A172 (cell line): Measurements from ENCODE around the gene VSIR. TPM values are rescaled to one million over a fixed set of nuclear protein-coding genes. Genes with fewer than 3 reads are reported as not detected.

Experiments used
- DNase-seq: peaks from one replicate; pipeline ENCODE4 v3.0.0-alpha.2; 2015; ENCODE audit warnings: low spot score
- total RNA-seq: library from RNA; depleted of rRNA; stranded (reverse); fragments of >200 nt; shearing (Covaris generic); gene quantifications from 2 replicates; pipeline ENCODE4 v1.2.3, GENCODE V29; 2014

Gene VSIR
- total RNA-seq, 1 experiment from 2014 or later: 4.9 TPM

DNA sequence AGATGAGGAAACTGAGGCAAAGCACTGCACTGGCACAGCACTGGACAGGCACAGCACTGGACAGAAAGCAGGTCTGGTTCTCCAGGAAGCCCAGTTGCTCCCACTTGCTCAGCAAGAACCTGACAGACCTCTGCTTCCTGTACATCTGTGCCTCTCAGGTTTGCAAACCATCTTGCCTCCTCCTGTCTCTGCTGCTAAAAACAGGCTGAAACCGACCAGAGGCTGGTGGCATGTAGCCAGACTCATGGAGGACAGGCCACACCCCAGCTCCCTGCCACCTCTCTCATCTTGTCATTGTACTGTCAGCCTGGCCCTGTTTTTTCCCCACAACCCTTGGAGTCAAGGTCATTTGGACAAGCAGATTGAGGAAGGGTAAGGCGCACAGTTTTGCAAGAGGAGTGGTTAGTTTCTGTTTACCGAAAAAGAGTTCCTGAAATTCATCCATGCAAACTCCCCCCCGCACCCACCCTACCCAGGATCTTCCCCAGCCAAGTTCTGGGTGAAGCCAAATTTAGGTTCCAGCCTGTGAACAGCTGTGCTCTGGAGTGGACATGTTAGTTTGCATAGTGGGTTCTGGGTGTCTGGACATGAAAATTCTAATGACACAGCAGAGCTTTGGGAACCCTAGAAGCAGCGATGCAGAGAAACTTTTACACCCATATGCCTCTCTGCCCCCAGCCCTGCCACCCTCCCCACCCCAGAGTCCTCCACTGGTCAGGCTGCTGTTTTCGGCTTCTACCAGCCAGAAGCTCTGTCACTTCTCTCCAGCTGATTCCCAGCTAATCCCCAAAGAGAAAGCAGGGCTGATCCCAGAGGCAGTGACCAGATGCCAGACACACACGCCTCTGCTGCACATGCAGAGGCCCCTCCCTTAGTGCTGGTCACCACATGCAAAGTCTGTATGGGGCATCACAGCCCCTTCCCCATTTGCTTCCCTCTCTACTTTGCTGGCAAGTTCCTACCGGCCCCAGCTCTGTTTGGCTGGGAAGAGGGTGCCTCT is 45.3 kb downstream of the VSIR start:
- peak; percentile 36 for DNase-seq

DNA sequence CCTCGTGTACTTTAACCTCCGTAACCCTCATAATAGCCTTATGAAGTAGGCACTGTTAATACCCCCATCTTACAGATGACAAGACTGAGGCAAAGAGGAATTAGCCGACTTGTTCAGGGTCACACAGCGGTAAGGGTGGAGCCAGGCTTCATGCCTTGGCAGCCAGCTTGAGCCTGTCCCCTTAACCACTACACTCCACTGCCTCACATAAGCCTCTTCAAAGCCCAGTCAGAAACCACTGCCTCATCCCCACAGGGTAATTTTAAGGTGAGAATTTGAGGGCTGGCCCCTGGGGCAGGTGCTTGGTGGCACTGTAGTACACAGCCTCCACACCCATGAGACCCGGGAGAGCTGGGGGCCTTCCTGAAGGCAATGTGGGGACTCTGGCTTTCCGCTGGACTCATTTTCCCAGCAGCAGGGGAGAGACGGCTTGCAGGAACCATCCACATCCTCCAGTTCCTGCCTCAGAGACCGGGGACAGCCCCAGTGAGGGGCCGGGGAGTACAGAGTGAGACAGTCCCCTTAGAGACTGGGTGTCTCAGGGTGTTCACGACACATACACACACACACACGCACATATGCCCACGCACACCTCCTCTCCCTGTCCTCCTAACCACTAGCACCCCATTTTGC is 46.1 kb downstream of the VSIR start:
- DNase-seq: no peak

- DNase-seq: no peak
Measured at GRCh38 chr10:71726580-71727104, 46.7 kb downstream of the VSIR start.

DNA sequence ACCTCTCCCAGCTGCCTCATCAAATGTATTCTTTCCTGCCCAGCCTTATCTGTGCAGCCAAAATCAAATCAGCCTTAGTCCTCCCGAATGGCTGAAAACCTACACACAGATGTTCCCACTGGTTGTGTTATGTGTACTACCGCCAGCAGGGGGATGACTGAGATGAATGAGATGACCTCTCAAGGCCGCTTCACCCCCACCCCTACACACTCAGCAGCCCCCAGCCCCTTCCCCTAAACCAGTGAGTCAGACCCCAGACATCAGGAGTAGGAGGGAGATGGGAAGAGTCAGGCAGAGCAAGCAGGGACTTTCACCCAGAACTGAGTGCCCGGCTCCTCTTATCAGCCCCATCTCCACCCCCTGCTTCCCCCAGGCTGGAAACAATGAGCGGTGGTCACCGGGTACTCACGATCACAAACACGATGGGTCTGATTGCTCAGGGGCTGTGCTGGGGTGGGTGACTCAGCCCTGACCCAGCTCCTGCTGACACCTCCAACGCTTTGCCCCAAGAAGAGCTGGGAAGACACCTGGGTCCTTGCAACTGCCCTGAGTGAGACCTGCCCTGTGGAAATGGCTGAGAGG is 47.2 kb downstream of the VSIR start:
- no peak for DNase-seq

DNA sequence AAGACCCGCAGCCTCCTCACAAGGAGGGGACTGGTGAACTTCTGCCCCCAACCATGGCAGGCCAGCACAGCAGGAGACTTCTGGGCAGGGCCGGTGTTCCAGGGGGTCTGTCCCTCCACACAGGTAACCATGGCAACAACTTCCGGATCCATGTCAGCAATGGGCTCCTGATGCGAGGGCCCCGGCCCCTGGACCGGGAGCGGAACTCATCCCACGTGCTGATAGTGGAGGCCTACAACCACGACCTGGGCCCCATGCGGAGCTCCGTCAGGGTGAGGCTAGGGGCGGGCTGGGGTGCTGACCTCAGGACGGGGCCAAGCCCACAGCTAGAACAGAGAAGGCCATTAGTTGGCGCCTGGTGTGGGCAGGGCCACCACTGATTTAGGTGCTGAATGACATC is 48.1 kb downstream of the VSIR start:
- no peak for DNase-seq

- no peak for DNase-seq
Measured at GRCh38 chr10:71724539-71724938, 48.8 kb downstream of the VSIR start.

- DNase-seq: no peak
Measured at GRCh38 chr10:71723311-71723710, 50.0 kb downstream of the VSIR start.

- DNase-seq: no peak
Measured at GRCh38 chr10:71722849-71723248, 50.5 kb downstream of the VSIR start.

- no peak for DNase-seq
Measured at GRCh38 chr10:71721313-71721712, 52.0 kb downstream of the VSIR start.

GRCh38 chr10:71720288-71720687 is 53.0 kb downstream of the VSIR start:
- no peak for DNase-seq

- DNase-seq: no peak
Measured at GRCh38 chr10:71719464-71720201, 53.7 kb downstream of the VSIR start, which contains the start of gene C10orf105. Gene C10orf105 (minus strand): TSS chr10:71719778. CDS start chr10:71716337, 3,441 bp downstream.

- no peak for DNase-seq
Measured at GRCh38 chr10:71719042-71719441, 54.3 kb downstream of the VSIR start.

- no peak for DNase-seq
Measured at GRCh38 chr10:71718165-71718698, 55.1 kb downstream of the VSIR start.

DNA sequence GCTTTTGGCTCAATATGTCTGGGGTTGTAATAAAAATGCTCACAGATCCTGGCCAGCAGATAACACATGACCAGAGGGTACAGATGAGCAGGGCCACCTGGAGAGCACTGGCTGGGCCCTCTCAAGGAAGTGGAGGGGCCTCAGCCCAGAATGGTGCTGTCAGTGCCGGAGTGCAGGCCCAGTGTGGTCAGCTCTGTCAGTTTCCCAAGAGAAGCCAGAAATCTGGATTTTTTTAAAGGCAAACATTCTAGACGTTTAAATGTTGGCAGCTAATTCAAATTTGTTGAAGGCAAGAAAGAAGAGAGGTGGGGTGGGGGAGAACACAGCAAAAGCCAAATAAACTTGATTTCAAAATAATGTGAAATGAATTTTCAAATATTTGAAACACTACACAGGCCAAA is 55.8 kb downstream of the VSIR start:
- no peak for DNase-seq

- no peak for DNase-seq
Measured at GRCh38 chr10:71717056-71717455, 56.3 kb downstream of the VSIR start.

DNA sequence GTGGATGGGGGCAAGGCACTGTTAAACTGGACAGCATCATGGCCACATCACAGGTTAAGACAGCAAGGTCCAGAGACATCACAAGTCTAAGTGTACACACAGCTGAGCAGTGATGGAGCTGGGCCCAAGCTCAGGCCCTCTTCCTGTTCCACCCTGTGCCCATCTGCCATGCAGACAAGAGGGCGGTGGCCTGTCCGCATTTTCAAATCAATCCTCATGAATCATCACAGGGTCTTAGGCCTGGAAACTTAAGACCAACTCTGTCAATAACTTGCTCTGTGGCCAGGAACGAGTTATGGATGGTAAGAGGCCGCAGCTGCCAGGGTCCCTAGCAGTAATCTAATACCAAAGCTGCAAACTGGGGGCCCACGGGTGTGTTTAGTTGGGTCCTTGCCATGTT is 56.9 kb downstream of the VSIR start:
- no peak for DNase-seq

GRCh38 chr10:71715860-71716259 is 57.5 kb downstream of the VSIR start:
- DNase-seq: no peak

GRCh38 chr10:71715026-71715425 is 58.3 kb downstream of the VSIR start:
- no peak for DNase-seq

GRCh38 chr10:71714592-71714991 is 58.7 kb downstream of the VSIR start:
- no peak for DNase-seq

DNA sequence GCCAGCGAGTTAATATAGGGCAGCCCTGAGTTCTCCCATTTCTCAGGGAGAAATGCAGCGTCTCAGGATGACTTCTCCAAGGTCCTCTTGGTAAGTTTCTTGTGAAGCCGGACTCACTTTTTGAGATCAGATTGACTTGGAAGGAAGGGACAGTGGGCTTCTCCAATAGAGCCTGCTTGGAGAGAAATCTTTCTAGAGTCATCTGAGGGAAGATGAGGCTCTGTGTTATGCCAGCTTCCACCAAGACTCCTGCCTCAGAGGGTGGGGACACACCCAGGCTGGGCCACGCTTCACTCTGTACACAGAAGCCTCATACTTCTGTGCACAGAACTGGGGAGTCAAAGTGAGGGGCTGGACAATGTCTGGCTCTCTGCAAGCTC is 59.3 kb downstream of the VSIR start:
- DNase-seq: no peak
